ENCODE data around the gene TANGO6.
"Not testable (repeated sequence)": the region's sequence is repeated elsewhere in the genome, so short reads cannot be mapped to it uniquely, and the experiment has no call there.

The TANGO6 gene

DNA sequence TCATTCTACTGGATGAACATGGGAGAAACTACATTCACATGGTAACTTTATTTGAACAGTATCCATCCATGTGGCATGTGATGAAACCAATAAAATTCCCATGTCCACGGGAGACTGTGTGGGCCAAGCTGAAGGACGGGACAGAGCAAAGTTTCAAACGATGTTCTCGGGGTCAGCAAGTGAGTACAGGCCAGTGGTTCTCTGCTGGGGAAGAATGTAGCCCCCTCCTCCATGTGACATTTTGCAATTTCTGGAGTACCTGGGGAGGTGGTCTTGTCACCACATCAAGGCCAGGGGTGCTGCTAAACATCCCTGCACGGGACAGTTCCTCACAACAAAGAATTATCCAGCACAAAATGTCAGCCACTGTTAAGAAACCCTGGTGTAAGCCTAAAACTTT, 7.4 kb upstream of the TANGO6 start:
- H3K4me1 ChIP-seq: no peaks in the 10 kb centered on the region
- no peak for DNase-seq
- no peak for TF ChIP-seq CTCF (IDR thresholded peaks at IDR 0.05; ENCODE audit: low read depth, low read length)
- H3K36me3 ChIP-seq: no peaks in the 10 kb centered on the region
- H3K9me3 ChIP-seq: no peaks in the 10 kb centered on the region
- H3K4me3 ChIP-seq (ENCODE audit: low read depth, low read length): no peak overlapping the region
- H3K27me3 ChIP-seq: no peaks in the 10 kb centered on the region

GRCh38 chr16:68839831-68840230, 3.5 kb upstream of the TANGO6 start:
- Histone ChIP-seq H3K4me1 (no peaks in the 10 kb centered on the region), H3K27me3 (no peaks in the 10 kb centered on the region), H3K36me3 (no peaks in the 10 kb centered on the region), H3K4me3 (ENCODE audit: low read depth, low read length) (no peak overlapping the region), H3K9me3 (no peaks in the 10 kb centered on the region)
- TF ChIP-seq CTCF (IDR thresholded peaks at IDR 0.05; ENCODE audit: low read depth, low read length): no peak
- DNase-seq: no peak

GRCh38 chr16:68842964-68843481, 308 bp upstream of the TANGO6 start:
- not testable (repeated sequence) for H3K27me3 ChIP-seq, H3K9me3 ChIP-seq, DNase-seq, H3K4me1 ChIP-seq, H3K36me3 ChIP-seq
- H3K4me3 ChIP-seq (ENCODE audit: low read depth, low read length): peak overlapping the region; percentile 86

DNA sequence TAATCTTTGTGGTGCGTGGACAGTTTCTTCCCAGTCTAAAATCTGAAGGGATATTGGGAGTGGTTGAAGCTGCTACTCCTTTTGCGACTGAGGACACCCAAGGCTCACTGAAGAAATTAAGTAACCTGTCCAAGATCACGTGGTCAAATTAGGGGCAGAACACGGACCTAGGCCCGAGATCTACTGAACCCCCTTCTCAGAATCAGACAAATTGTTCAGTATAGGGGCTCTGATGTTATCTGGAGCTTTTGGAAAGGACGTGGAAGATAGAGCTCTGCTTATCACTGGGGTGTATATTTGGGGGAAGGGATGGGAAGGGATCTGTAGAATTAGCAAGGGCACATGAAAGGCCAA, 857 bp downstream of the TANGO6 start:
- Histone ChIP-seq H3K4me3 (ENCODE audit: low read depth, low read length) (peak overlapping the region; percentile 86), H3K9me3 (no peaks in the 10 kb centered on the region), H3K4me1 (no peaks in the 10 kb centered on the region), H3K27me3 (no peaks in the 10 kb centered on the region), H3K36me3 (no peaks in the 10 kb centered on the region)
- no peak for DNase-seq
- TF ChIP-seq CTCF (IDR thresholded peaks at IDR 0.05; ENCODE audit: low read depth, low read length): no peak

GRCh38 chr16:68848786-68849185, 5.5 kb downstream of the TANGO6 start:
- no peak for TF ChIP-seq CTCF (IDR thresholded peaks at IDR 0.05; ENCODE audit: low read depth, low read length)
- Histone ChIP-seq H3K36me3 (no peaks in the 10 kb centered on the region), H3K4me3 (ENCODE audit: low read depth, low read length) (no peak overlapping the region), H3K9me3 (no peaks in the 10 kb centered on the region), H3K27me3 (no peaks in the 10 kb centered on the region), H3K4me1 (no peaks in the 10 kb centered on the region)
- DNase-seq: no peak

GRCh38 chr16:68850481-68850880, 7.2 kb downstream of the TANGO6 start:
- no peaks in the 10 kb centered on the region for H3K27me3 ChIP-seq
- H3K4me3 ChIP-seq (ENCODE audit: low read depth, low read length): no peak overlapping the region
- DNase-seq: no peak
- H3K9me3 ChIP-seq: no peaks in the 10 kb centered on the region
- no peaks in the 10 kb centered on the region for H3K4me1 ChIP-seq
- H3K36me3 ChIP-seq: no peaks in the 10 kb centered on the region
- TF ChIP-seq CTCF (IDR thresholded peaks at IDR 0.05; ENCODE audit: low read depth, low read length): no peak

DNA sequence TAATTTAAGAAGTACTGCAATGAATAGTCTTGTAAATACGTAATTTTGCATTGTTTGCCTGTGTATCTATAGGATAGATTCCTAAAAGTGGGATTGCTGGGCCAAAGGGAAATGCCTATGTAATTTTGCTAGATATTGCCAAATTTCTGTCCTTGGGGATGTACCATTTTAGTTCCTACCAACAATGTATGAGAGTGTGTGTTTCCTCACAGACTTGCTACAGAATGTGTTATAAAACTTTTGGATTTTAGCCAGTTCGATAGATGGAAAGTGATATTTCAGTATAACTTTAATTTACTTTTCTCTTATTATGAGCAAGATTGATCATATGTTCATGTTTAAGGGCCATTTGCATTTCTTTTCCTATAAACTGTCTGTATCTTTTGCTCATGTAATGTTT, 8.3 kb downstream of the TANGO6 start:
- no peaks in the 10 kb centered on the region for H3K36me3 ChIP-seq
- H3K9me3 ChIP-seq: no peaks in the 10 kb centered on the region
- H3K4me1 ChIP-seq: no peaks in the 10 kb centered on the region
- no peaks in the 10 kb centered on the region for H3K27me3 ChIP-seq
- no peak for TF ChIP-seq CTCF (IDR thresholded peaks at IDR 0.05; ENCODE audit: low read depth, low read length)
- no peak for DNase-seq
- no peak overlapping the region for H3K4me3 ChIP-seq (ENCODE audit: low read depth, low read length)

Data from BE2C (cell line).